Keratinocyte (primary cell): ENCODE results near the gene ARL3. TPM values are rescaled to one million over a fixed set of nuclear protein-coding genes. Genes with fewer than 3 reads are reported as not detected.

Source experiments
- DNase-seq: peaks from one replicate; pipeline ENCODE4 v3.0.0-alpha.2; 2011; ENCODE audit warnings: low read depth, missing footprints, low spot score
- FAIRE-seq: peaks from 2 replicates; lab custom pipeline; 2011; peaks lifted over from hg19 to GRCh38; lab: Jason Lieb, UNC
- H2AFZ ChIP-seq: 2 replicates; pipeline ENCODE4 v1.6.0; 2012; ENCODE audit warnings: low read length, control low read depth, inconsistent platforms; ENCODE audit not compliant: control insufficient read depth
- H3K27ac ChIP-seq: 2 replicates; pipeline ENCODE4 v1.5.1; 2011; ENCODE audit warnings: low read length; ENCODE audit not compliant: control insufficient read depth, insufficient read depth
- H3K27me3 ChIP-seq: 3 replicates; pipeline ENCODE4 v1.6.0; 2011; ENCODE audit warnings: low read length; ENCODE audit not compliant: control insufficient read depth, insufficient read depth; ENCODE audit errors: extremely low read depth
- H3K36me3 ChIP-seq, 2 experiments: 2 replicates in 1 of 2; 3 replicates in 1 of 2; pipeline ENCODE4 v1.5.1; 2011; ENCODE audit warnings: low read length in 2 of 2, mild to moderate bottlenecking in 1 of 2; ENCODE audit not compliant: control insufficient read depth in 2 of 2, insufficient read depth in 2 of 2; ENCODE audit errors: extremely low read depth in 1 of 2
- H3K4me1 ChIP-seq: 3 replicates; pipeline ENCODE4 v1.5.1; 2011; ENCODE audit warnings: low read length; ENCODE audit not compliant: control insufficient read depth, insufficient read depth; ENCODE audit errors: extremely low read depth
- H3K4me2 ChIP-seq: 3 replicates; pipeline ENCODE4 v1.6.0; 2011; ENCODE audit warnings: low read depth, low read length; ENCODE audit not compliant: control insufficient read depth, insufficient read depth; ENCODE audit errors: extremely low read depth
- H3K4me3 ChIP-seq, 3 experiments: fragments of 200-600 bp in 1 of 3; sonication (generic) in 1 of 3; 2 replicates in 2 of 3; 3 replicates in 1 of 3; pipeline ENCODE4 v1.5.1; 2011 to 2016; ENCODE audit warnings: low read length in 3 of 3, mild to moderate bottlenecking in 3 of 3, control low read depth in 2 of 3, inconsistent platforms in 1 of 3, low read depth in 1 of 3, mixed read lengths in 1 of 3, mixed run types in 1 of 3, moderate library complexity in 1 of 3; ENCODE audit not compliant: control insufficient read depth in 2 of 3, insufficient read depth in 2 of 3; ENCODE audit errors: extremely low read depth in 1 of 3
- H3K79me2 ChIP-seq: 2 replicates; pipeline ENCODE4 v1.6.0; 2012; ENCODE audit warnings: low read length; ENCODE audit not compliant: control insufficient read depth, insufficient read depth
- H3K9ac ChIP-seq: 3 replicates; pipeline ENCODE4 v1.6.0; 2011; ENCODE audit warnings: low read length; ENCODE audit not compliant: control insufficient read depth, insufficient read depth; ENCODE audit errors: extremely low read depth
- H3K9me1 ChIP-seq: 3 replicates; pipeline ENCODE4 v1.6.0; 2011; ENCODE audit warnings: low read length; ENCODE audit not compliant: control insufficient read depth, insufficient read depth; ENCODE audit errors: extremely low read depth
- H3K9me3 ChIP-seq: 2 replicates; pipeline ENCODE4 v1.5.1; 2012; ENCODE audit warnings: low read depth, low read length; ENCODE audit not compliant: control insufficient read depth
- H4K20me1 ChIP-seq: 3 replicates; pipeline ENCODE4 v1.6.0; 2011; ENCODE audit warnings: low read length; ENCODE audit not compliant: control insufficient read depth, insufficient read depth; ENCODE audit errors: extremely low read depth
- EZH2 ChIP-seq: IDR thresholded peaks from one replicate; pipeline ENCODE4 v1.6.1; 2012; ENCODE audit warnings: inconsistent platforms, mild to moderate bottlenecking, low read length, moderate library complexity
- dilution Hi-C: fragments of 300-500 bp; cut with MboI; formaldehyde crosslinking; loops from one replicate; pipeline ENCODE4 v1.7.0; 2020; ENCODE audit warnings: low sequenced_read_pairs; ENCODE audit not compliant: extremely low pct_ligation_motif_present
- polyA plus RNA-seq, 5 experiments: library from polyadenylated mRNA; depleted of rRNA in 3 of 5; stranded (reverse) in 3 of 5; stranded (forward) in 1 of 5; unstranded in 1 of 5; fragments of >200 nt; gene quantifications; 1 replicate in 1 of 5; 2 replicates in 3 of 5; 3 replicates in 1 of 5; pipeline versions ENCODE4 v1.2.1 to v1.2.3, GENCODE V29; 2011 to 2012; ENCODE audit warnings: missing spikeins in 2 of 5, low read depth in 1 of 5, low replicate concordance in 1 of 5
- TF ChIP-seq, protein P1 (sequence below), 3 experiments: IDR thresholded peaks in 1 of 3; conservative IDR thresholded peaks in 1 of 3; optimal IDR thresholded peaks in 1 of 3; 2 replicates in 2 of 3; 3 replicates in 1 of 3; pipeline versions ENCODE3 to v1.5.1; 2011; ENCODE audit warnings: low read length in 3 of 3, mild to moderate bottlenecking in 3 of 3, moderate library complexity in 2 of 3, control low read depth in 1 of 3, inconsistent platforms in 1 of 3; ENCODE audit not compliant: insufficient read depth in 2 of 3; ENCODE audit errors: extremely low read depth in 1 of 3

Gene ARL3
- polyA plus RNA-seq, 1 donor (not counting 4 experiments of a cell fraction or from before 2014, with no cell fraction given), result 10.7 TPM

GRCh38 chr10:102712843-102713538 is 1.2 kb downstream of the ARL3 start:
- Histone ChIP-seq H3K9ac (peak overlapping the region; percentile 83), H2AFZ (peak overlapping the region; percentile 96), H3K4me3 (peak overlapping the region; percentile 70 to 96 (median 91)), H3K27ac (peak overlapping the region; percentile 65), H3K4me1 (peaks cover 19% of the 10 kb centered on the region), H3K9me1 (no peaks in the 10 kb centered on the region), H3K4me2 (peak overlapping the region; percentile 99), H3K79me2 (peaks cover 19% of the 10 kb centered on the region), H3K9me3 (no peaks in the 10 kb centered on the region), H4K20me1 (no peaks in the 10 kb centered on the region), H3K27me3 (no peaks in the 10 kb centered on the region), H3K36me3 (no peaks in the 10 kb centered on the region)
- DNase-seq (no peak), FAIRE-seq (no peak)
- dilution Hi-C loops, result no loop called here
- no peak for TF ChIP-seq EZH2
- TF ChIP-seq, protein P1, sequence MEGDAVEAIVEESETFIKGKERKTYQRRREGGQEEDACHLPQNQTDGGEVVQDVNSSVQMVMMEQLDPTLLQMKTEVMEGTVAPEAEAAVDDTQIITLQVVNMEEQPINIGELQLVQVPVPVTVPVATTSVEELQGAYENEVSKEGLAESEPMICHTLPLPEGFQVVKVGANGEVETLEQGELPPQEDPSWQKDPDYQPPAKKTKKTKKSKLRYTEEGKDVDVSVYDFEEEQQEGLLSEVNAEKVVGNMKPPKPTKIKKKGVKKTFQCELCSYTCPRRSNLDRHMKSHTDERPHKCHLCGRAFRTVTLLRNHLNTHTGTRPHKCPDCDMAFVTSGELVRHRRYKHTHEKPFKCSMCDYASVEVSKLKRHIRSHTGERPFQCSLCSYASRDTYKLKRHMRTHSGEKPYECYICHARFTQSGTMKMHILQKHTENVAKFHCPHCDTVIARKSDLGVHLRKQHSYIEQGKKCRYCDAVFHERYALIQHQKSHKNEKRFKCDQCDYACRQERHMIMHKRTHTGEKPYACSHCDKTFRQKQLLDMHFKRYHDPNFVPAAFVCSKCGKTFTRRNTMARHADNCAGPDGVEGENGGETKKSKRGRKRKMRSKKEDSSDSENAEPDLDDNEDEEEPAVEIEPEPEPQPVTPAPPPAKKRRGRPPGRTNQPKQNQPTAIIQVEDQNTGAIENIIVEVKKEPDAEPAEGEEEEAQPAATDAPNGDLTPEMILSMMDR (optimal IDR thresholded peaks at IDR 0.05 in 1 of 3, IDR thresholded peaks at IDR 0.05 in 1 of 3, conservative IDR thresholded peaks at IDR 0.05 in 1 of 3; ENCODE audit: extremely low read depth in 1 of 3, insufficient read depth in 2 of 3, low read length in 3 of 3), result no peak

DNA sequence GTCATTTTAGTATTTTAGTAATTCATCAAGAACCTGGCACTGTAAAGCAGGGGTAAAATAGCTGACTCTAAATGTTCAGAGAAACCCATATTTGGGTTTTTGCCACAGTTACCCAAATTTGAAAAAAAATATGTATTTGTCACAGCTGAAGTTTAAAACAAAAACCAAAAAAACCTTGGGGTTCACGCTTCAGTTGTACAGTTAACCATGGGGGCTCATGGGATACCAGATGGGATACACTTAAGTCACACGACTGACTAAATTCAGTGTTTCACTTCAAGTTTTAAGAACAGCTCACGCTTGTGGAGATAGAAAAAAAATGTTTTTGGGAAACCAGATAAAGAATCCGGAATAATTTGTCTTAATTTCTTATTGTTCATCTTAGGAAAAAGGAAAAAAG is 2.1 kb downstream of the ARL3 start:
- DNase-seq, result no peak
- dilution Hi-C loops, result no loop called here
- no peak overlapping the region for H3K4me2 ChIP-seq
- no peak overlapping the region for H3K9ac ChIP-seq
- H3K9me1 ChIP-seq, result no peaks in the 10 kb centered on the region
- H3K27me3 ChIP-seq, result no peaks in the 10 kb centered on the region
- no peak overlapping the region for H3K27ac ChIP-seq
- no peak for TF ChIP-seq EZH2
- TF ChIP-seq, protein P1 (optimal IDR thresholded peaks at IDR 0.05 in 1 of 3, IDR thresholded peaks at IDR 0.05 in 1 of 3, conservative IDR thresholded peaks at IDR 0.05 in 1 of 3; ENCODE audit: extremely low read depth in 1 of 3, insufficient read depth in 2 of 3, low read length in 3 of 3), result no peak
- H3K79me2 ChIP-seq, result peaks cover 19% of the 10 kb centered on the region
- H3K4me3 ChIP-seq, result no peak overlapping the region
- no peaks in the 10 kb centered on the region for H4K20me1 ChIP-seq
- H2AFZ ChIP-seq, result no peak overlapping the region
- no peak for FAIRE-seq
- no peaks in the 10 kb centered on the region for H3K36me3 ChIP-seq
- no peaks in the 10 kb centered on the region for H3K9me3 ChIP-seq
- peaks cover 19% of the 10 kb centered on the region for H3K4me1 ChIP-seq
